Activated naive CD4-positive, alpha-beta T cell treated with anti-CD3 and anti-CD28 coated beads, Interleukin-2, amount 50 U/mL, for 16 hours (primary cell): Measurements from ENCODE around the gene PLA2G5.
A peak's percentile ranks its signal among the peaks of the same experiment; 100 is the strongest.
"Not testable (repeated sequence)": the region's sequence is repeated elsewhere in the genome, so short reads cannot be mapped to it uniquely, and the experiment has no call there.

Experiments
- DNase-seq: peaks from one replicate; pipeline ENCODE4 v3.0.0-alpha.2; 2020

The PLA2G5 gene

GRCh38 chr1:20069874-20070273 lies at the start of gene PLA2G5:
Gene PLA2G5 (plus strand): TSS chr1:20070194. CDS start chr1:20084831, 14,637 bp downstream.
- no peak for DNase-seq

GRCh38 chr1:20028125-20028524 lies 41.9 kb upstream of the PLA2G5 start:
- DNase-seq, result no peak

GRCh38 chr1:20028726-20029125 lies 41.3 kb upstream of the PLA2G5 start:
- DNase-seq, result no peak

- DNase-seq, result no peak
These were observed 40.6 kb upstream of the PLA2G5 start for GRCh38 chr1:20029178-20029912.

GRCh38 chr1:20030436-20031151 lies 39.4 kb upstream of the PLA2G5 start:
- DNase-seq, result not testable (repeated sequence)

GRCh38 chr1:20031161-20031560 lies 38.8 kb upstream of the PLA2G5 start:
- no peak for DNase-seq

- DNase-seq, result no peak
These were observed 38.2 kb upstream of the PLA2G5 start for GRCh38 chr1:20031836-20032235.

GRCh38 chr1:20032425-20032824 lies 37.6 kb upstream of the PLA2G5 start:
- DNase-seq, result no peak

GRCh38 chr1:20033420-20033819 lies 36.6 kb upstream of the PLA2G5 start:
- no peak for DNase-seq

GRCh38 chr1:20035114-20035513 lies 34.9 kb upstream of the PLA2G5 start:
- no peak for DNase-seq

- no peak for DNase-seq
These were observed 32.1 kb upstream of the PLA2G5 start for GRCh38 chr1:20037877-20038276.

GRCh38 chr1:20047096-20047495 lies 22.9 kb upstream of the PLA2G5 start:
- DNase-seq, result no peak

- DNase-seq, result no peak
These were observed 21.4 kb upstream of the PLA2G5 start for GRCh38 chr1:20048563-20048962.

- not testable (repeated sequence) for DNase-seq
These were observed 20.8 kb upstream of the PLA2G5 start for GRCh38 chr1:20049056-20049798.

- DNase-seq, result no peak
These were observed 18.7 kb upstream of the PLA2G5 start for GRCh38 chr1:20051218-20051829.

- no peak for DNase-seq
These were observed 17.6 kb upstream of the PLA2G5 start for GRCh38 chr1:20052386-20052785.

GRCh38 chr1:20057886-20058420 lies 12.0 kb upstream of the PLA2G5 start:
- DNase-seq, result no peak

GRCh38 chr1:20058531-20058930 lies 11.5 kb upstream of the PLA2G5 start:
- DNase-seq, result peak; percentile 43

GRCh38 chr1:20059847-20060246 lies 10.1 kb upstream of the PLA2G5 start:
- DNase-seq, result no peak

- not testable (repeated sequence) for DNase-seq
These were observed 9.2 kb upstream of the PLA2G5 start for GRCh38 chr1:20060791-20061190.

GRCh38 chr1:20061866-20062265 lies 8.1 kb upstream of the PLA2G5 start:
- DNase-seq, result no peak

- DNase-seq, result no peak
These were observed 6.1 kb upstream of the PLA2G5 start for GRCh38 chr1:20063861-20064292.

- DNase-seq, result no peak
These were observed 1.3 kb upstream of the PLA2G5 start for GRCh38 chr1:20068722-20069121.
